Stimulated activated CD4-positive, alpha-beta T cell treated with anti-CD3 and anti-CD28 coated beads, Interleukin-4, amount 100 ng/mL, for 24 hours (primary cell): ENCODE measurements around the gene ZBBX.
A peak's percentile ranks its signal among the peaks of the same experiment; 100 is the strongest.
"Not testable (repeated sequence)": the region's sequence is repeated elsewhere in the genome, so short reads cannot be mapped to it uniquely, and the experiment has no call there.

Experiments
- DNase-seq: peaks from one replicate; pipeline ENCODE4 v3.0.0-alpha.2; 2020

ZBBX gene, protein sequence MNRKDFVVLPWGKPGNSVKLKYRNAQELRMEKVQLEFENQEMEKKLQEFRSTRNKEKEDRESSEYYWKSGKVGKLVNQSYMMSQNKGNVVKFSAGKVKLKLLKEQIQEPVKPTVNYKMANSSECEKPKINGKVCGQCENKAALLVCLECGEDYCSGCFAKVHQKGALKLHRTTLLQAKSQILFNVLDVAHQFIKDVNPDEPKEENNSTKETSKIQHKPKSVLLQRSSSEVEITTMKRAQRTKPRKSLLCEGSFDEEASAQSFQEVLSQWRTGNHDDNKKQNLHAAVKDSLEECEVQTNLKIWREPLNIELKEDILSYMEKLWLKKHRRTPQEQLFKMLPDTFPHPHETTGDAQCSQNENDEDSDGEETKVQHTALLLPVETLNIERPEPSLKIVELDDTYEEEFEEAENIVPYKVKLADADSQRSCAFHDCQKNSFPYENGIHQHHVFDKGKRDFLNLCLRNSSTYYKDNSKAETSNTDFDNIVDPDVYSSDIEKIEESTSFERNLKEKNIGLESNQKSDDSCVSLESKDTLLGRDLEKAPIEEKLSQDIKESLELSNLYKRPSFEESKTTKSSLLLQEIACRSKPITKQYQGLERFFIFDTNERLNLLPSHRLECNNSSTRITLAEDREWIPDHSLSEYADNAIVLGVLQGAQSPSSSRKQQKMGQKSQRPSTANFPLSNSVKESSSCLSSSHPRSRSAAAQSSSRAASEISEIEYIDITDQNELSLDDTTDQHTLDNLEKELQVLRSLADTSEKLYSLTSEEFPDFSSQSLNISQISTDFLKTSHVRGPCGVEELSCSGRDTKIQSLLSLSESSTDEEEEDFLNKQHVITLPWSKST

DNA sequence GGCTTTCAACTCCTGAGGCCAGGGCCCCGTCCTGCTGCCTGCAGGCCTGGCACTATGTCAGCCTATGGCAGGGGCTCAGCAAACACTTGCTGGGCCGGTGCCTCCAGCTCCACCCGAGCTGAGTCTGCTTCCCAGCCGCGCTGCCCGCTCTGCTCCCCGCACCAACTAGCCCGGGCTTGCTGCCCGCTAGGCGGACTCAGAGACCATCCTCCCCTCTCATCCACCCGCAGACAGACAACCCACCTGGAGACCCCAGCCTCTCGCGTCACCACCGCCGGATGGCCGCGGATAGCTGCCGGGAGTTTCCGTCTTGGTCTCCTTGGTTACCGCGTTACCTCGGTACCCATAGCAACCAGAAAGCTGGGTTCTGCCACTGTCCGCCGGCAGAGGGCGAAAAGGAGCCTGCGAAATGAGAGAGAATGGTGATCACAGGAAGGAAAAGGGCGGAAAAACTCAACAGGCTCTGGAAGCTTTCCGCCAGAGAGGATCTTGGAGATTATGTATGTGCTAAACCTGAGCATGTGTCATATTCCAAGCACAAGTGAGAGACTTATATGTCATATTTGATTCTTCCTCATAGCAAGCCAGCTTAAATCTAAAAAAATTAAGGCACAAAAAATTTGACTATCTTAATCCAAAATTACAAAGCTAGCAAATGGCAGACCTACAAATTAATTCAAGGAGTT, at the start of gene ZBBX:
Gene ZBBX (minus strand): TSS at position 294 of the 686 bp plus-strand sequence. CDS start 7,396 bp downstream, outside the sequence.
- peak; percentile 85 for DNase-seq

DNA sequence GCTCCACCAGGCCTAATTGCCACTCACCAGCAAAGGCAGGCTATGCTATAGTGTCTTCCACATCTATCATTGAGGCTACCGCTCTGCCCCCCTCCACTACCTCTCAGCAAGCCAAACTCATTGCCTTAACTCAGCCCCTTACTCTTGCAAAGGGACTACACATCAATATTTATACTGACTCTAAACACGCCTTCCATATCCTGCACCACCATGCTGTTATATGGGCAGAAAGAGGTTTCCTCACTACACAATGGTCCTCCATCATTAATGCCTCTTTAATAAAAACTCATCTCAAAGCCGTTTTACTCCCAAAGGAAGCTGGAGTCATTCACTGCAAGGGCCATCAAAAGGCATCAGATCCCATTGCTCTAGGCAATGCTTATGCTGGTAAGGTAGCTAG, 46.9 kb upstream of the ZBBX start:
- not testable (repeated sequence) for DNase-seq

DNA sequence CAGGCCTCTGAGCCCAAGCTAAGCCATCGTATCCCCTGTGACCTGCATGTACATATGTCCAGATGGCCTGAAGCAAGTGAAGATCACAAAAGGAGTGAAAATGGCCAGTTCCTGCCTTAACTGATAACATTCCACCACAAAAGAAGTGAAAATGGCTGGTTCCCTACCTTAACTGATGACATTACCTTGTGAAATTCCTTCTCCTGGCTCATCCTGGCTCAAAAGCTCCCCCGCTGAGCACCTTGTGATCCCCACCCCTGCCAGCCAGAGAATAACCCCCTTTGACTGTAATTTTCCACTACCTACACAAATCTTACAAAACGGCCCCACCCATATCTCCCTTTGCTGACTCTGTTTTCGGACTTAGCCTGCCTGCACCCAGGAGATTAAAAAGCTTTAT, 42.3 kb upstream of the ZBBX start:
- DNase-seq, result not testable (repeated sequence)

GRCh38 chr3:167409611-167410010, 29.5 kb upstream of the ZBBX start:
- no peak for DNase-seq

DNA sequence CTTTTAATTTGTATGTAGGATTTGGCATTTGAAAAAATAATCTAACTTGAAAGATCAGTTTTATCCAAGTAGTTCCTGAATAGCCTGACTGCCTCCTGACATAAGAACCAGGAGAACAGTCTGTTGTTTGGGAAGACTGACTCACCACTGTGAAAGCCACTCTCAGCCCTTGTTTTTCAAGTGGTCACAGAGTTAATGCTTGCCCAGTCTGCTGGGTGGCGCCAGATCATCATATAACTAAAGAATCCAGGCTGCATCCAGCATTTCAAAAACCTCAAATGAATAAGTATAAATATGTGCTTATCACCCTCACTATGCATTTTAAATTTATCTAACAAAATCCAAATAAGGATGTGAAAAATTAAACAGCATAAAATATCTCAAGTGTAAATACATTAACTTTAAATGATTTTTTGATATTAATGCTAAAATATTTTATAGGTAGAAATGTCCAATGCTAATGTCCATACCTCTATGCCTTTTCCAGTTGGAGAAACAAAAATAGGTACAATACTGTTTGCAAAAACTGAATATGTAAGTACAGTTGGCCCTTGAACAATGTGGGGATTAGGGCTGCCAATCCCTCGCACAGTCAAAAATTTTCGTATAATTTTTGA, 26.9 kb upstream of the ZBBX start:
- DNase-seq, result no peak

DNA sequence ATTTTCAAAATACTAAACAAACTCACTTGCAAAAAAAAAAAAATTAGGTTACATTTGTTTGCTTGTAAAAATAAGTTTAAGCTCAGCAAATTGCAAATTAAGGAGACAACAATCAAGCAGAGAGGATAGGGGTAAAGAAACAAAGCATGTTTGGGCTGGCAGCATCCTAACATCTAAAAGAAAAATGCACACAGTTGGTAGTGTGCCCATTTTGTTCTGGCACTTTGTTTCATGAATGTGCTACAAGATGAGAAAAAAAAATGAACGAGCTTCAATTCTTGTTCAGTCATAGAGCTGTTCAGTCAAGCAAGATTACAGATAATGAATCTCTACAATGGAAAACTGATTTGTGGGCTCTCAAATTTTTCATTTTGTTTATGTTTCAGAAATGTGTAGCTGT, 17.7 kb upstream of the ZBBX start:
- no peak for DNase-seq

- DNase-seq, result no peak
Measured at GRCh38 chr3:167396075-167396474, 16.0 kb upstream of the ZBBX start.

- DNase-seq, result no peak
Measured at GRCh38 chr3:167394003-167394402, 13.9 kb upstream of the ZBBX start.

GRCh38 chr3:167382155-167382554, 2.1 kb upstream of the ZBBX start:
- no peak for DNase-seq

DNA sequence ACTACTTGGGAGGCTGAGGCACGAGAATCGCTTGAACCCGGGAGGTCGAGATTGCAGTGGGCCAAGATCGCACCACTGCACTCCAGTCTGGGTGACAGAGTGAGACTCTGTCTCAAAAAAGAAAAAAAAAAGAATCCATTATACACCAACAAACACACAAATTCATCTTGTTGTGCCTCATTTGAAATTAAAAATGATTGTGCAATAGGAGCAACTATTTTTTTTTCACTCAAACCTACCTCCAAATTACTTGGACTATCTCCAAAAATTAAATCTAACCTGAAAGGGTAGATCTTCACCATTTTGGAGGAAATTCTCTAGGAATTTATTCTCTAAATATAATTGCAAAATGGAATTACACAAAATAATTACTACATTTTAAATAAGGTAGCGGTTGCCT, 4.6 kb downstream of the ZBBX start:
- no peak for DNase-seq

- DNase-seq, result no peak
Measured at GRCh38 chr3:167372138-167372537, 8.0 kb downstream of the ZBBX start.

- no peak for DNase-seq
Measured at GRCh38 chr3:167361948-167362347, 18.1 kb downstream of the ZBBX start.

DNA sequence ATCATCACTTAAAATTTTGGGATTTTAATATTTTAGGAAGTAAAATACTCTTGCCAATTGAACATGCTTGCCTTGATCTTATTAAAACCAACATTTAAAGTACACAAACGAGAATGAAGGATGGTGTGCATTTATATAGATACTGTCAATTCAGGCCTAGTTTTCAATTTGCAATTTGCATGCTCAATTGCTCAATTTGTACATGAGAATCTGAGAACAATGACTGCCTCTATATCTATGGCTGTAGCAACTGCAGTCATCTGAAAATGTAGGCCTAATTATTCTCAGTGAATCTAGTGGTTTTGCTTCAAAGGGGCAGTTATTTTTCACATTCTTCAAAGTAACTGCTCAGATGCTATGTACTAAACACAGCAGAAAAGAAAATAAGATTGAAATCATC, 18.8 kb downstream of the ZBBX start:
- DNase-seq, result no peak

GRCh38 chr3:167355446-167355845, 24.7 kb downstream of the ZBBX start:
- DNase-seq, result no peak

- no peak for DNase-seq
Measured at GRCh38 chr3:167354751-167355150, 25.3 kb downstream of the ZBBX start.

GRCh38 chr3:167350245-167350862, 29.7 kb downstream of the ZBBX start:
- no peak for DNase-seq

- no peak for DNase-seq
Measured at GRCh38 chr3:167346171-167346570, 33.9 kb downstream of the ZBBX start.

DNA sequence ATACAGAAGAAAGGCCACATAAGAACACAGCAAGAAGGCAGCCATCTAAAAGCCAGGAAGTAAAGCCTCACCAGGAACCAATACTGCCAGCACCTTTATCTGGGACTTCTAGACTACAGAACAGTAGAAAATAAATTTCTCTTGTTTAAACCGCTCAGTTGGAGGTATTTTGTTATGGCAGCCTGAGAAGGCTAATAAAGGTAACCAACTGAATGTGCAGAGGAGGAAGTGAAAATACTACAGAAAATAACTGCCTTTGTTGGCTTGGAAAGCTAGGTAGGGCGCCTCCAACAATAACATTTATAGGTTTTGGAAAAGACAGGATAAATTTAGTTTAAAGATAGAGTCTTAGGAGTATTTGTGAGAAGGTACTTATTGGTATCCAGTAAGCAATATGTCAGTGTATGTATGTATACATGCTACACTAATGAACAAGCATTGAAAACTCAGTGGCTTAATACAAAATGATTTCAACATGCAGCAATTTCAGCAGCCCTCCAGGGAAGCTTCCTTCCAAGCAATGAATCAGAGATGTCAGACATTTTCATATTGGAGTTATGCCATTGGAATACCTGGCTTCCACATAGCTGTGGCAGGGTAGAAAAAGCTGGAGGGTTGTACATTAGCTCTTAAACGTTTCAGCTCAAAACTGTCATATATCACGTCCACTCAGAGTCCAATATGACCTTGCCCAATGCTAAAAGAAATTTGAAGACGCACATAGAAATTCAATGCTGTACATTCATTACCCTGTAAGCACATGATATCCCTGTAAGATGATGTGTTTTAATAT, 48.9 kb downstream of the ZBBX start:
- DNase-seq, result no peak

DNA sequence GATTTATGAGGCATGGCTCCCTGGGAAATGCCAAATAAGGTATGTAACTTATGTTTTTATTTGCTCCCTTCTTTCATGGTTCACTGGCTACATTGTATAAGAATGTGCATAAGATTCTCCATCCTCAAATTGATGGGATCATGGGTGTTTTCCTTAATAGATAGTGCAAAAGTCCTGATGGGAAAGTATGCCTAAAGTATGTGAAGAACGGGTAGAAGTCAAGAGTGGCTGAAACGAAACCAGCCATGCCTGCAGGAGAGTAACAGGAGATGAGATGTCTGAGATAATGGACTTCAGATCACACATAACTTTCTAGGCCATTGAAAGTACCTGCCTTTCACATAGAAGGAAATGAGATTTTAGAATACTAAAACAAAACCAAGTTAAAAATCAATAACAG, 56.5 kb downstream of the ZBBX start:
- DNase-seq, result no peak

- DNase-seq, result no peak
Measured at GRCh38 chr3:167318996-167319615, 61.0 kb downstream of the ZBBX start.

DNA sequence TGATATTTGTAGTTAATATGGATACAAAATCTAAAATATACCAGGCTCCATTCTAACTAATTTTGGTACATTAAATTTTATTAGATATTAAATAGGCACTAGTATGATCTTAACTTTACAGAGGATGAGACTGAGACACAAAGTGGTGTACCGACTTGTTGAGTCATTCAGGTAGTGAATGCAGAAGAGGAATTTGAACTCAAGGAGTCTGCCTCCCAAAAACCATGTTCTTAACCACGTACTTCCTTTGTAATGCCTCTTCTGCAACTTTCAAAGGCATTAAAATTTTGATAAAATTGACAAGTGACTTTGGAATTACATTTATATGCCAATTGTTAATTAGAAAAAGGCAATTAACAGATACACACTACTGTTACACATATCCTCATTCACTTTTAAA, 61.8 kb downstream of the ZBBX start:
- no peak for DNase-seq
